ENCODE measurements around the gene CTSZ.

GRCh38 chr20:59028812-59029211 is 21.8 kb upstream of the CTSZ start:
- TF ChIP-seq RNF2 (IDR thresholded peaks at IDR 0.05; ENCODE audit: borderline replicate concordance, low read depth) (no peak), CTCF (IDR thresholded peaks at IDR 0.05) (no peak), SREBF2 (IDR thresholded peaks at IDR 0.05) (no peak), MAZ (IDR thresholded peaks at IDR 0.05; ENCODE audit: borderline replicate concordance, low read depth, low read length) (no peak)
